ENCODE measurements around the gene BABAM2.
"Not testable (repeated sequence)": the region's sequence is repeated elsewhere in the genome, so short reads cannot be mapped to it uniquely, and the experiment has no call there.

Gene BABAM2

DNA sequence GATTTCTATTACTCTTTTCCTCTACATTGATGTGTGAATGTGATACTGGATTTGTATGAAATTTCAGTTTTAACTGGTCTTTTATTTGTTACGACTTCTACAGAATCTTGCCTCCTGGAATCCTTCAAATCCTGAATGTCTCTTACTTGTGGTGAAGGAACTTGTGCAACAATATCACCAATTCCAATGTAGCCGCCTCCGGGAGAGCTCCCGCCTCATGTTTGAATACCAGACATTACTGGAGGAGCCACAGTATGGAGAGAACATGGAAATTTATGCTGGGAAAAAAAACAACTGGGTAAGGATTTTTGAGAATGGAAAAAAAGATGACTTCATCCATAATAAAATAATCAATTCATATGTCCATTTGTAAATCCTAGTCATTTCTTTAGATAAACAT lies 134.6 kb downstream of the BABAM2 start:
- no peak for DNase-seq (ENCODE audit: low read depth, low spot score)

GRCh38 chr2:28026230-28026629 lies 135.7 kb downstream of the BABAM2 start:
- not testable (repeated sequence) for DNase-seq (ENCODE audit: low read depth, low spot score)

GRCh38 chr2:28028025-28028424 lies 137.5 kb downstream of the BABAM2 start:
- no peak for DNase-seq (ENCODE audit: low read depth, low spot score)

GRCh38 chr2:28030600-28030999 lies 140.1 kb downstream of the BABAM2 start:
- no peak for DNase-seq (ENCODE audit: low read depth, low spot score)

DNA sequence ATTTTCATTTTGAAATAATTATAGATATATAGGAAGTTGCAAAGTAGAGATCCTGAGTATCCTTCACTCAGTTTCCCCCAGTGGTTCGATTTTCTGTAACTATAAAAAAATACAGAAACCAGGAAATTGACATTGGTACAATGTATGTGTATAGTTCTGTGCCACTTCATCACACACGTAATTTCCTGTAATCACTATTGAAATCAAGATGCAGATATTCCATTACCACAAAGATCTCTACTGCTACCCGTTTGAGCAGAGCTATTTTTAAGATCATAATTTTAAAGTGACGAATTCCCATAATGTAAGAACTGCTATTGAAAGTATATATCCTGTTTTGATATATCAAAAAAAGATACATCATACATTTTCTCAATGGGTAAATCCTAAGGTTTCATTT lies 142.3 kb downstream of the BABAM2 start:
- DNase-seq (ENCODE audit: low read depth, low spot score) = no peak

DNA sequence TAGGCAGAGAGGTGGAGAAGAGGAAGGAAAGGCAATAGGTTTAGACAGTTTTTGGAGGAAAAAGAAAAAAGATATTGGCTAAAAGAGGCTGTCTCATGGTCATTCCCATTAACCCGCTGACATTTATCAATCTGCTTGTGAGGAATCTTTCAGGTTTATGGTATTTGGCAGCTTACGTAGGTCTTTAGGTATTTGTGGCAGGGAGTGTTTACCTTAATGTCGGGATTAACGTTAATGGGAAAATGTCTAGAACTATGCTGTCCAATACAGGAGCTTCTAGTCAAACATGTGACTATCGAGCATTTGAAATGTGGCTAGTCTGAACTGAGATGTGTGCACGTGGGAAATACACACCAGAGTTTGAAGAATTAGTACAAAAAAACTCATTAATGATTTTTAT lies 144.2 kb downstream of the BABAM2 start:
- no peak for DNase-seq (ENCODE audit: low read depth, low spot score)

GRCh38 chr2:28035163-28035690 lies 144.7 kb downstream of the BABAM2 start:
- DNase-seq (ENCODE audit: low read depth, low spot score) = no peak

DNA sequence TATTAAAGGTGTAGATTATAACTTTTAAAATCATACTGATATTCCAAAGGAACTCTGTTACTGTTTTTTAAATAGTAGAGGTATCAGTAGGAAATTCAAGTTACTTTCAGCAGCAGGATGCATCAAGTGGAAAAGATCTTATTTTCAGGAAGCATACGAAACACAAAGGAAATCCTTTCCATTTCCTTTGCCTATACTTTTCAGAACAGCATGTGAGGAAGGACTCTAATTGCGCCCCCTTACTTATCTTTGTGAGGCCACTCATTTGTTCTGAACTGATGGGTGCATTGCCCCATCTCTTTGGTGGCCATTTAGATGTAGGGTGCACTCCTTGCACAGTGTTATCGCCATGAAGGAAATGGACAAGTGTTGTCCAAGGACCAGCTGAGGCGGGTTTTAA lies 145.3 kb downstream of the BABAM2 start:
- DNase-seq (ENCODE audit: low read depth, low spot score) = no peak

DNA sequence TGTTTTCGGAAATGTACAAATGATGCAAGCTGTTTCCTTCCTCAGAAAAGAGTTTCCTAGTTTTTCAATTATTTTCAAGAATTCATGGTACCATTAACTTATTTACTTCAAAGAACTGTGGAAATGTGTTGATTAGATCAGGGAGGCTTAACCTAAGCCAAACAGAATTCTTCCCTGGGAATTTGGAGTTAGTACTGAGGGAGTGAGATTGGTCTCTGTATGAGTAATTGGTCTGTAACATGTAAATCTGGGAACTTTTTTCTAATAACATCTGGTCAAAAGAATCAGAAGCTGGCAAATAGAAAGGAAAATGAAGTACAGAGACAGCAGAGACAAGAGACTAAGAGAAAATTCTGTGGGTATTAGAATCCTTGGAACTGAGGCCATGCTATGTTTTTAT lies 145.8 kb downstream of the BABAM2 start:
- no peak for DNase-seq (ENCODE audit: low read depth, low spot score)

DNA sequence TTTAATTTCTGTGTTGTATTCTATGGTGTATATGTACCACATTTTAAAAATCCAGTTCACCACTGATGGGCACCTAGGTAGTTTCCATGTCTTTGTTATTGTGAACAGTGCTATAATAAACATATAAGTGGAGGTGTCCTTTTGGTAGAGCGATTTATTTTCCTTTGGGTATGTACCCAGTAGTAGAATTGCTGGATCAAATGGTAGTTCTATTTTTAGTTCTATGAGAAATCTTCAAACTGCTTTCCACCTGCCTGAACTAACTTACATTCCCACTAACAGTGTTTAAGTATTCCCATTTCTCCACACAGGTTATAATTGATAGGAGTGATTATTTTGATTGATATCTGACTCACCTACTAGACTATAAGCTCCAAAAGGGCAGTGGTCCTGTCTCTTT lies 148.2 kb downstream of the BABAM2 start:
- no peak for DNase-seq (ENCODE audit: low read depth, low spot score)

GRCh38 chr2:28045676-28046351 lies 155.3 kb downstream of the BABAM2 start:
- DNase-seq (ENCODE audit: low read depth, low spot score) = no peak

- no peak for DNase-seq (ENCODE audit: low read depth, low spot score)
Measured at GRCh38 chr2:28046921-28047320, 156.4 kb downstream of the BABAM2 start.

DNA sequence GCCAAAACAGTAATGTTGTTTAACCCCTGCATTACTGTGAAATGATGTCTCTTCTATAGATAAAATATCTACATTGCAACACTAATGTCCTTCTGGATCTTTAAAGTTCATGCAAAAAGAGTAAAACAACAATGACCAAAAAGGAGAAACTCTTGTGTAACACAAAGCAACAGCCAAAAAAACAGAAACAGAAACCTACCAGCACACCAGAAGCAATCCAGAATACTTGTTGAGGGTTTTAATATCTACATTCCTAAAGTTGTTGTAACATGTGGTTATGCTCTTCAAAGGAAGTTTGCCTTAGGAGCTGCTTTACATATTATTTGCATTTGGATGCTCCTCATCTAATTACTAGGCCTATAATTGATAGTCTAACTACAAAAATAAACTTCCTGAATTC lies 157.2 kb downstream of the BABAM2 start:
- DNase-seq (ENCODE audit: low read depth, low spot score) = no peak

DNA sequence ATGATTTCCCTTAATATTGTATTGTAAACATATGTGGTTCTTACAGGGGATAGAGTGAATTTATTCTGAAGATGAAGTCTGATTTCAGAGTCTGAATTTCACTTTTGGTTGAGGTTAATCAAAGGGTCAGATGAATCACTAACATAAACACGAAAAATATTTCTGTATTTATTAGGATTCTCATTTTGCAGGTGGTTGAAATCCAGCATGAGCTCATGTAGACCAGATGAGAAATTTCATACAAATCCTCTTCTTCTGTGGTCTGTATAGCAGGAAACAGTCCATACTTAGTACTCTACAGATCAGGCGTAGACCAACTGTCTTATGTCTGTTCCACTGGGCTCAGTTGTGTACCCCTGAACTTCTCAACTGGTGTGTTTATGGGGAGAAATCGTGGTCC lies 157.8 kb downstream of the BABAM2 start:
- no peak for DNase-seq (ENCODE audit: low read depth, low spot score)

GRCh38 chr2:28049416-28049815 lies 158.9 kb downstream of the BABAM2 start:
- no peak for DNase-seq (ENCODE audit: low read depth, low spot score)

DNA sequence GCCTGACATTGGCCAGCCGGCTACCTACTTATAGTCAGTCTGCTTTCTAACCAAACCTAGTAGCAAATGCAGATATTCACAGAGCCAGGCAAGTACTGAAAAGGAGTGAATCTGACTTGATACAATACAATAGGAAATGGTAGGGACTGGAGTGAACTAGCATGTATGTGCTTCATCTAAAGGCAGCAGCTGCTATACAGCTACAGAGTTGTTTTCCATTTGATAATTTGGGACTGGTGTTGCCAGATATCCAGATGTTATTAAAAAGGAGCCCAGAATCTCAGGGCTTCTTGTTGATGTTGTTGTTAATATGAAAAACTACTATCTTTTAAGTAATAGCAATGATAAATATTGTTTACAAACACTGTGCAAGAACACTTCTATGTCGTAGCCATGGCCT lies 159.4 kb downstream of the BABAM2 start:
- no peak for DNase-seq (ENCODE audit: low read depth, low spot score)

DNA sequence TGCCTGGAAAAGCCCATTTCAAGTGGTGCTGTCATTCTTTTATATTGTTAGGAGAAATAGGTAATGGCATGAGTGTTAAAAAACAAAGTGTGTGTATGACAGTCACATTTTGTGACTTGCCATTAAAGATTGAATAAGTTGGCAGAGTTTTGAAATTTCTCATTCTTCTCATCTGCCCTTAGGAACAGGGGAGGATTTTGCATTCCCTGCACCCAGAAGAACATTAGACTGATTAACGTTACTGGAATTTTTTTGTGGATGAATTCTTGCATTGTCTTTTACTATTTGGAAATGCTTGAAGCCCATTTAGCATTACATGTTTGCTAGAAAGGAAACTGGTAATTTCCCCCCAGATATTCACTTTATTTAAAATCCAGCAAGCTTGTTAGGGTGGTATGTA lies 162.2 kb downstream of the BABAM2 start:
- no peak for DNase-seq (ENCODE audit: low read depth, low spot score)

GRCh38 chr2:28053597-28053996 lies 163.1 kb downstream of the BABAM2 start:
- DNase-seq (ENCODE audit: low read depth, low spot score) = no peak

- DNase-seq (ENCODE audit: low read depth, low spot score) = no peak
Measured at GRCh38 chr2:28054916-28055315, 164.4 kb downstream of the BABAM2 start.

- DNase-seq (ENCODE audit: low read depth, low spot score) = no peak
Measured at GRCh38 chr2:28055325-28055970, 164.9 kb downstream of the BABAM2 start.

DNA sequence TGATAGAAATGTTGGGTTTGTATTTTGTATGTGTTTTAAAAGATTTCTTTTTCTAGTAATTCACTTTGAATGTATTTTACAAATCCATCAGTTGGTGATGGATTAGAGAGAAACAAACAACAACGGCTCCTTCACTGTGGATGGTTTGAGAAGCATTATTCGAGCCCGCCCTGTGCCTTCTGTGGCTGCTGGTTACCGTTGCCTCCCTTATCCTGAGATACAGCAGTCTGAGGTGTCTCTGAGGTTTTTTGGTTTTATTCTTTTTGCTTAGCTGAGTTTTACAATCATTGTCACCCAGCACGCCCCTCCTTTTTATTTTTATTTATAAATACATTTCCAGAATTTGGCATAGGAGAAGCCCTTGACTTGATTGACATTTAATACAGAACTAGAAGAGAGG lies 168.3 kb downstream of the BABAM2 start:
- no peak for DNase-seq (ENCODE audit: low read depth, low spot score)

DNA sequence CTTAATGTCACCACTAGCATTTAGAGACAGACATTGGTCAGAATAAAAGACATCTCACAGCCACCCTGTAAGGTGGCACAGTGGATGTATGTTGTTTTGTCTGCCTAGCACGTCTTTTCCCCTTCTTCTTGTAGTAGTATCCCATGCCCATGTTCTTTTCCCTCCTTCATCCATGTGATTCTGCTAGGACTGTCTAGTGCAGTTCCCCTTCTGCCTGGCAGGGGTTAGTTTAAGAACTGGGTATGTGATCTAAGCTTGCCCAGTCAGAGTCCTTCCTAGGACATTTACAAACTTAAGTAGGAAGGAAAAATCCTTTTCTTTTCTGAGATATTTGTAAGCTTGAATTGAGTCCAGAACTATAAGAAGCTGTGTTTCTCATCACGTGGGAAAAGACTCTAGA lies 172.3 kb downstream of the BABAM2 start:
- no peak for DNase-seq (ENCODE audit: low read depth, low spot score)

- DNase-seq (ENCODE audit: low read depth, low spot score) = no peak
Measured at GRCh38 chr2:28063492-28063962, 173.0 kb downstream of the BABAM2 start.

Data from brain pericyte (primary cell).